PC-3 (cell line): ENCODE data around the gene CNTFR. TPM values are rescaled to one million over a fixed set of nuclear protein-coding genes. Genes with fewer than 3 reads are reported as not detected.

Experiments used
- ATAC-seq: fragments of 200-7000 bp; cut with Tn5 transposase; 2 replicates; pipeline ENCODE4 v1.9.1; 2020; ENCODE audit warnings: mild to moderate bottlenecking, moderate library complexity
- BruUV-seq: library from RNA; stranded (reverse); fragments of 400-500 nt; replicated peaks from 2 replicates; lab custom pipeline; 2021; lab: Mats Ljungman, UMichigan
- CTCF ChIA-PET: fragments of 300-600 bp; sonication (Branson Sonifier 250); formaldehyde crosslinking; loops from one replicate; lab custom pipeline; 2022; ENCODE audit warnings: antibody characterized with exemption; lab: Charles Lee
- POLR2A ChIA-PET: fragments of 300-600 bp; sonication (Branson Sonifier 250); formaldehyde crosslinking; loops from one replicate; lab custom pipeline; 2022; ENCODE audit warnings: antibody characterized with exemption; ENCODE audit not compliant: unreplicated experiment; lab: Charles Lee
- DNase-seq: peaks from one replicate; pipeline ENCODE4 v3.0.0-alpha.2; 2015
- H2AFZ ChIP-seq: fragments of 300-600 bp; sonication (generic); 2 replicates; pipeline ENCODE4 v1.6.0; 2016; ENCODE audit warnings: antibody characterized with exemption, low read length
- H3F3A ChIP-seq: fragments of 300-600 bp; sonication (generic); one replicate; pipeline ENCODE4 v1.6.0; 2017; ENCODE audit warnings: antibody characterized with exemption, low read length, control low read depth, mild to moderate bottlenecking; ENCODE audit not compliant: unreplicated experiment
- H3K27ac ChIP-seq: fragments of 300-600 bp; sonication (generic); 2 replicates; pipeline ENCODE4 v1.5.1; 2016; ENCODE audit warnings: mild to moderate bottlenecking, low read length
- H3K27me3 ChIP-seq: fragments of 300-600 bp; sonication (generic); 2 replicates; pipeline ENCODE4 v1.6.1; 2016; ENCODE audit warnings: low read length, mixed read lengths
- H3K36me3 ChIP-seq: fragments of 300-600 bp; sonication (generic); 2 replicates; pipeline ENCODE4 v1.6.1; 2016; ENCODE audit warnings: low read depth, mixed run types, low read length, mixed read lengths
- H3K4me1 ChIP-seq: fragments of 300-600 bp; sonication (generic); 2 replicates; pipeline ENCODE4 v1.5.1; 2016; ENCODE audit warnings: low read length; ENCODE audit not compliant: insufficient read depth
- H3K4me2 ChIP-seq: fragments of 300-600 bp; sonication (generic); 2 replicates; pipeline ENCODE4 v1.6.0; 2016; ENCODE audit warnings: low read length
- H3K4me3 ChIP-seq: fragments of 300-600 bp; sonication (generic); 2 replicates; pipeline ENCODE4 v1.5.1; 2016; ENCODE audit warnings: mild to moderate bottlenecking, low read length, mixed read lengths
- H3K79me2 ChIP-seq: fragments of 300-600 bp; sonication (generic); 2 replicates; pipeline ENCODE4 v1.6.1; 2017; ENCODE audit warnings: low read length, mixed read lengths
- H3K9ac ChIP-seq: fragments of 300-600 bp; sonication (generic); 2 replicates; pipeline ENCODE4 v1.6.0; 2016; ENCODE audit warnings: mild to moderate bottlenecking, low read length
- H3K9me2 ChIP-seq: fragments of 300-600 bp; sonication (generic); replicated peaks from 2 replicates; pipeline ENCODE4 v1.6.1; 2016; ENCODE audit warnings: mixed run types, low read length, mixed read lengths
- H3K9me3 ChIP-seq: fragments of 300-600 bp; sonication (generic); 2 replicates; pipeline ENCODE4 v1.6.1; 2016; ENCODE audit warnings: low read length, mixed read lengths
- H4K20me1 ChIP-seq: fragments of 300-600 bp; sonication (generic); 2 replicates; pipeline ENCODE4 v1.6.1; 2016; ENCODE audit warnings: low read length, mixed read lengths
- EZH2 ChIP-seq: fragments of 300-600 bp; sonication (generic); IDR thresholded peaks from one replicate; pipeline ENCODE4 v1.6.1; 2017; ENCODE audit warnings: antibody characterized with exemption, mild to moderate bottlenecking, low read length; ENCODE audit not compliant: unreplicated experiment
- EZH2phosphoT487 ChIP-seq: fragments of 300-600 bp; sonication (generic); IDR thresholded peaks from 2 replicates; pipeline ENCODE4 v1.6.1; 2018; ENCODE audit warnings: mild to moderate bottlenecking, antibody characterized with exemption, low read length, borderline replicate concordance
- intact Hi-C: fragments of 100-400 bp; cut with micrococcal nuclease; formaldehyde crosslinking; loops from 2 replicates; pipeline ENCODE4 v1.9.0; 2023
- total RNA-seq: library from RNA; depleted of rRNA; stranded (reverse); fragments of >200 nt; gene quantifications from 2 replicates; pipeline ENCODE4 v1.2.3, GENCODE V29; 2014
- TF ChIP-seq, protein P1 (sequence below): fragments of 300-600 bp; sonication (generic); conservative IDR thresholded peaks from 2 replicates; pipeline ENCODE4 v1.5.1; 2017; ENCODE audit warnings: antibody characterized with exemption, low read depth, mild to moderate bottlenecking, low read length

Gene CNTFR
- total RNA-seq, 1 experiment from 2014 or later = not detected

DNA sequence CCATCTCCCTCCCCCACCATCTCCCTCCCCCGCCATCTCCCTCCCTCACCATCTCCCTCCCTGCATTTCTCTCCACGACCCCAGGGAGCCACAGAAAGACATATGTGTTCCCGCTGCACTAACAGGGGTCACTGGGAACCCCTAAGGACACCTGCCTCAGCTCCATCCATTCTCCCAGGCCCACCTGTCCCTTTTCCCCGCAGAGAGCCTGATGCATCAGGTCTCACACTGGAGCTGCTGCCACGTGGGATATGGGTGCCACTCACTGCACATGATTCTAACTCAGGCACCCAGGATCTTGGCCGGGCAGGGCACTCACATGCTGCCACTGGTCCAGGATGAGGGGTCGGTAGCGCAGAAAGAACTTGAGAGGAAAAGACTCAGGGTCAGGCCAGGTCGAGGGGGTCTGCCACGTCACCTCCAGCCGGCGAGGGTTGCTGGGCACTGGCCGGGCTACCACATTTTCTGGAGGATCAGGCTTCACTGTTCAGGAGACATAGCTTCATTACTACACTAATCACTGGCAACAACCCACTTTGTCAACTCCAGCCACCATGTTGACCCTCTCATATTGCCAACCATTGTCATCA, 33.5 kb downstream of the CNTFR start:
- DNase-seq = no peak
- intact Hi-C loops = no loop called here
- TF ChIP-seq EZH2phosphoT487 = no peak
- TF ChIP-seq, protein P1, sequence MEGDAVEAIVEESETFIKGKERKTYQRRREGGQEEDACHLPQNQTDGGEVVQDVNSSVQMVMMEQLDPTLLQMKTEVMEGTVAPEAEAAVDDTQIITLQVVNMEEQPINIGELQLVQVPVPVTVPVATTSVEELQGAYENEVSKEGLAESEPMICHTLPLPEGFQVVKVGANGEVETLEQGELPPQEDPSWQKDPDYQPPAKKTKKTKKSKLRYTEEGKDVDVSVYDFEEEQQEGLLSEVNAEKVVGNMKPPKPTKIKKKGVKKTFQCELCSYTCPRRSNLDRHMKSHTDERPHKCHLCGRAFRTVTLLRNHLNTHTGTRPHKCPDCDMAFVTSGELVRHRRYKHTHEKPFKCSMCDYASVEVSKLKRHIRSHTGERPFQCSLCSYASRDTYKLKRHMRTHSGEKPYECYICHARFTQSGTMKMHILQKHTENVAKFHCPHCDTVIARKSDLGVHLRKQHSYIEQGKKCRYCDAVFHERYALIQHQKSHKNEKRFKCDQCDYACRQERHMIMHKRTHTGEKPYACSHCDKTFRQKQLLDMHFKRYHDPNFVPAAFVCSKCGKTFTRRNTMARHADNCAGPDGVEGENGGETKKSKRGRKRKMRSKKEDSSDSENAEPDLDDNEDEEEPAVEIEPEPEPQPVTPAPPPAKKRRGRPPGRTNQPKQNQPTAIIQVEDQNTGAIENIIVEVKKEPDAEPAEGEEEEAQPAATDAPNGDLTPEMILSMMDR = no peak
- no peak for TF ChIP-seq EZH2
- Histone ChIP-seq H3K36me3 (no peaks in the 10 kb centered on the region), H3K9ac (no peak overlapping the region), H4K20me1 (no peaks in the 10 kb centered on the region), H3K79me2 (no peaks in the 10 kb centered on the region), H3K4me1 (no peaks in the 10 kb centered on the region), H3K4me3 (no peak overlapping the region), H2AFZ (no peak overlapping the region), H3K4me2 (no peak overlapping the region), H3F3A (no peaks in the 10 kb centered on the region), H3K27ac (no peak overlapping the region), H3K27me3 (no peaks in the 10 kb centered on the region), H3K9me3 (no peaks in the 10 kb centered on the region), H3K9me2 (no peaks in the 10 kb centered on the region)
- no TSS peak for BruUV-seq
- ChIA-PET CTCF (no interaction called here), POLR2A (no interaction called here)
- no peak for ATAC-seq

GRCh38 chr9:34555500-34555899, 34.0 kb downstream of the CNTFR start:
- no peak overlapping the region for H3K4me2 ChIP-seq
- H3K9me2 ChIP-seq = no peaks in the 10 kb centered on the region
- H3K9me3 ChIP-seq = no peaks in the 10 kb centered on the region
- H4K20me1 ChIP-seq = no peaks in the 10 kb centered on the region
- no peaks in the 10 kb centered on the region for H3K27me3 ChIP-seq
- no peaks in the 10 kb centered on the region for H3K79me2 ChIP-seq
- no peak overlapping the region for H3K4me3 ChIP-seq
- H3F3A ChIP-seq = no peaks in the 10 kb centered on the region
- intact Hi-C loops = no loop called here
- H3K36me3 ChIP-seq = no peaks in the 10 kb centered on the region
- no peak overlapping the region for H2AFZ ChIP-seq
- H3K4me1 ChIP-seq = no peaks in the 10 kb centered on the region
- BruUV-seq = no TSS peak
- H3K9ac ChIP-seq = no peak overlapping the region
- CTCF ChIA-PET = no interaction called here
- POLR2A ChIA-PET = no interaction called here
- no peak for TF ChIP-seq EZH2
- ATAC-seq = no peak
- no peak for DNase-seq
- H3K27ac ChIP-seq = no peak overlapping the region

DNA sequence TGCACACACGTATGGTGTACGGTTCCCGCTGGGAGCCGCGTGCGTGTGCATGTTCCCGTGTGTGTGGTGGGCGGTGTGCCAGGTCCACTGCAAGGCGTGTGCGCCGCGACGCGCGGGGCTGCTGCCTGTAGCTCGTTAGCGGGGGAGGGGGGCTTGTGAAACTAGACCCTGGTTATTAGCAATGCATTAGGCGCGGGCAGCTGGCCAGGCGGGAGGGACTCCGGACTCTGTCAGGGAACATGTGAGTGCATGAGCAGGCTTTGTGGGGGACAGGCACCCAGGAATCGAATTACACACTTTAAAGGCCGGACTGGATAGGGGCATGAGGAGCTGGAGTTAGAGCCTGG, 34.5 kb downstream of the CNTFR start:
- H4K20me1 ChIP-seq = no peaks in the 10 kb centered on the region
- no peaks in the 10 kb centered on the region for H3K36me3 ChIP-seq
- TF ChIP-seq, protein P1 = no peak
- TF ChIP-seq EZH2phosphoT487 = no peak
- TF ChIP-seq EZH2 = no peak
- no peak overlapping the region for H3K4me3 ChIP-seq
- no peaks in the 10 kb centered on the region for H3K9me2 ChIP-seq
- intact Hi-C loops = no loop called here
- H2AFZ ChIP-seq = no peak overlapping the region
- H3F3A ChIP-seq = no peaks in the 10 kb centered on the region
- no peaks in the 10 kb centered on the region for H3K27me3 ChIP-seq
- H3K9ac ChIP-seq = no peak overlapping the region
- DNase-seq = no peak
- H3K4me2 ChIP-seq = no peak overlapping the region
- no peaks in the 10 kb centered on the region for H3K9me3 ChIP-seq
- no peak for ATAC-seq
- ChIA-PET CTCF (no interaction called here), POLR2A (no interaction called here)
- BruUV-seq = no TSS peak
- no peaks in the 10 kb centered on the region for H3K79me2 ChIP-seq
- H3K4me1 ChIP-seq = no peaks in the 10 kb centered on the region
- no peak overlapping the region for H3K27ac ChIP-seq
